ENCODE results near the gene FOS. TPM values are rescaled to one million over a fixed set of nuclear protein-coding genes. Genes with fewer than 3 reads are reported as not detected.

The FOS gene
- total RNA-seq, 2 donors from 2014 or later, result 232 to 555 TPM

GRCh38 chr14:75240781-75241180, 37.8 kb upstream of the FOS start:
- TF ChIP-seq, protein P1, sequence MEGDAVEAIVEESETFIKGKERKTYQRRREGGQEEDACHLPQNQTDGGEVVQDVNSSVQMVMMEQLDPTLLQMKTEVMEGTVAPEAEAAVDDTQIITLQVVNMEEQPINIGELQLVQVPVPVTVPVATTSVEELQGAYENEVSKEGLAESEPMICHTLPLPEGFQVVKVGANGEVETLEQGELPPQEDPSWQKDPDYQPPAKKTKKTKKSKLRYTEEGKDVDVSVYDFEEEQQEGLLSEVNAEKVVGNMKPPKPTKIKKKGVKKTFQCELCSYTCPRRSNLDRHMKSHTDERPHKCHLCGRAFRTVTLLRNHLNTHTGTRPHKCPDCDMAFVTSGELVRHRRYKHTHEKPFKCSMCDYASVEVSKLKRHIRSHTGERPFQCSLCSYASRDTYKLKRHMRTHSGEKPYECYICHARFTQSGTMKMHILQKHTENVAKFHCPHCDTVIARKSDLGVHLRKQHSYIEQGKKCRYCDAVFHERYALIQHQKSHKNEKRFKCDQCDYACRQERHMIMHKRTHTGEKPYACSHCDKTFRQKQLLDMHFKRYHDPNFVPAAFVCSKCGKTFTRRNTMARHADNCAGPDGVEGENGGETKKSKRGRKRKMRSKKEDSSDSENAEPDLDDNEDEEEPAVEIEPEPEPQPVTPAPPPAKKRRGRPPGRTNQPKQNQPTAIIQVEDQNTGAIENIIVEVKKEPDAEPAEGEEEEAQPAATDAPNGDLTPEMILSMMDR (IDR thresholded peaks at IDR 0.05), result no peak
- DNase-seq (ENCODE audit: low spot score), result no peak
- H3K36me3 ChIP-seq, result no peaks in the 10 kb centered on the region
- no peaks in the 10 kb centered on the region for H3K27me3 ChIP-seq
- peaks cover 0 to 44% of the 10 kb centered on the region in 2 donors for H3K4me1 ChIP-seq
- no peak overlapping the region for H3K4me3 ChIP-seq
- H3K27ac ChIP-seq, result no peak overlapping the region
- no peaks in the 10 kb centered on the region for H3K9me3 ChIP-seq

- no peak overlapping the region for H3K4me3 ChIP-seq
- no peaks in the 10 kb centered on the region for H3K9me3 ChIP-seq
- peaks cover 0 to 29% of the 10 kb centered on the region in 2 donors for H3K4me1 ChIP-seq
- no peak for DNase-seq (ENCODE audit: low spot score)
- H3K36me3 ChIP-seq, result no peaks in the 10 kb centered on the region
- TF ChIP-seq, protein P1 (IDR thresholded peaks at IDR 0.05), result no peak
- H3K27ac ChIP-seq, result no peak overlapping the region
- H3K27me3 ChIP-seq, result no peaks in the 10 kb centered on the region
Observed at GRCh38 chr14:75242546-75243273, 35.9 kb upstream of the FOS start.

GRCh38 chr14:75244121-75244520, 34.5 kb upstream of the FOS start:
- no peak for DNase-seq (ENCODE audit: low spot score)
- no peak overlapping the region for H3K27ac ChIP-seq

DNA sequence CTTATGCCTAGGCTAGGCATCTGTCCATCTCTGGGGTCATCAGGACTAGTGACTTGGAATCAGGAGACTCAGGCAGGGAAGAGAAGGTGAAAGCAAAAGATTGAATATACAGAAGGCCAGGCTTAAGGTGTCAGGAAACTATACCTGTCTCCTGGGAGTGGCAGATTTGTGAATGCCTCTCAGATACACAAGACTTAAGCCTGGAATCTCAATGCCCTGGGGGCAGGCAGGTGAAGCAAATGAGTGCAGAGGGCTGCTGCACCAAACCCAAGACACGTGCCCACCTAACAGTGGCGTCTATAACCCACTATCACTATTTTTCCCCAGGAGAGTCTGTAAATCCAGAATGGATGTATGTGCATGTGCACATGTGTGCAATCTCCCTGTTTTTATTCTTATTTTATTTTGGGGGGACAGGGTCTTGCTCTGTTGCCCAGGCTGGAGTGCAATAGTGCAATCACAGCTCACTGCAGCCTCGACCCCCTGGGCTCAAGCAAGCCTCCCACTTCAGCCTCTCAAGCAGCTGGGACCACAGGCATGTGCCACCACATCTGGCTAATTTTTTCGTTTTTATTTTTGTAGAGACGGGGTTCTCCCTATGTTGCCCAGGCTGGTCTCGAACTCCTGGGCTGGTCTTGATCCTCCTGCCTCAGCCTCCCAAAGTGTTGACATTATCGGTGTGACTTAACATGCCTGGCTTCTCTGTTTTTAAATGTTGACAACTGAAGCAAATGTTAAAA, 31.9 kb upstream of the FOS start:
- TF ChIP-seq, protein P1 (IDR thresholded peaks at IDR 0.05), result no peak
- no peak overlapping the region for H3K27ac ChIP-seq

More at GRCh38 chr14:75244121-75244520, 34.5 kb upstream of the FOS start:
- H3K36me3 ChIP-seq, result no peaks in the 10 kb centered on the region
- peaks cover 0 to 15% of the 10 kb centered on the region in 2 donors for H3K4me1 ChIP-seq
- no peaks in the 10 kb centered on the region for H3K9me3 ChIP-seq
- no peak overlapping the region for H3K4me3 ChIP-seq
- no peaks in the 10 kb centered on the region for H3K27me3 ChIP-seq
- TF ChIP-seq, protein P1 (IDR thresholded peaks at IDR 0.05), result no peak

GRCh38 chr14:75247286-75247922, 31.2 kb upstream of the FOS start:
- Histone ChIP-seq H3K4me1 (peaks cover 0 to 4% of the 10 kb centered on the region in 2 donors), H3K27ac (no peak overlapping the region), H3K9me3 (no peaks in the 10 kb centered on the region)

More for the DNA sequence above, 31.9 kb upstream of the FOS start:
- H3K27me3 ChIP-seq, result no peaks in the 10 kb centered on the region
- peaks cover 0 to 7% of the 10 kb centered on the region in 2 donors for H3K4me1 ChIP-seq
- H3K36me3 ChIP-seq, result no peaks in the 10 kb centered on the region
- no peak for DNase-seq (ENCODE audit: low spot score)
- no peaks in the 10 kb centered on the region for H3K9me3 ChIP-seq
- H3K4me3 ChIP-seq, result no peak overlapping the region

More at GRCh38 chr14:75247286-75247922, 31.2 kb upstream of the FOS start:
- Histone ChIP-seq H3K36me3 (no peaks in the 10 kb centered on the region), H3K27me3 (no peaks in the 10 kb centered on the region), H3K4me3 (no peak overlapping the region)
- no peak for DNase-seq (ENCODE audit: low spot score)
- TF ChIP-seq, protein P1 (IDR thresholded peaks at IDR 0.05), result no peak
